SK-N-SH (cell line): ENCODE results near the gene RBM38. TPM values are rescaled to one million over a fixed set of nuclear protein-coding genes. Genes with fewer than 3 reads are reported as not detected.

ENCODE experiments used
- CTCF ChIA-PET: fragments of 300-600, 350-600 bp; formaldehyde crosslinking; extraction: SDS; loops from one replicate; lab custom pipeline; 2021; lab: Yijun Ruan, JAX
- POLR2A ChIA-PET: fragments of 350-600 bp; sonication (Branson Sonifier 250); formaldehyde crosslinking; extraction: SDS; loops from one replicate; lab custom pipeline; 2020; ENCODE audit warnings: antibody characterized with exemption, inconsistent platforms; lab: Yijun Ruan, JAX
- DNase-seq: peaks from one replicate; pipeline ENCODE4 v3.0.0; 2012
- H2AFZ ChIP-seq: fragments of 200-600 bp; sonication (generic); 2 replicates; pipeline ENCODE4 v1.8.1; 2016; ENCODE audit warnings: antibody characterized with exemption, mild to moderate bottlenecking, low read depth
- H3F3A ChIP-seq: fragments of 200-600 bp; sonication (generic); replicated peaks from 2 replicates; pipeline ENCODE3; 2016; ENCODE audit warnings: antibody characterized with exemption, mild to moderate bottlenecking; ENCODE audit not compliant: insufficient read depth
- H3K27ac ChIP-seq, 2 experiments: fragments of 200-500 bp in 1 of 2; fragments of 200-600 bp in 1 of 2; sonication (Bioruptor generic) in 1 of 2; sonication (generic), shearing (Covaris generic) in 1 of 2; 2 replicates each; pipeline versions ENCODE4 v1.5.1 to v1.6.1; 2014 to 2016; ENCODE audit warnings: low read depth in 2 of 2, inconsistent platforms in 1 of 2, low read length in 1 of 2, mild to moderate bottlenecking in 1 of 2, mixed read lengths in 1 of 2
- H3K27me3 ChIP-seq: fragments of 200-600 bp; sonication (generic), shearing (Covaris generic); 2 replicates; pipeline ENCODE4 v1.6.1; 2016; ENCODE audit warnings: mixed run types; ENCODE audit not compliant: insufficient read depth
- H3K36me3 ChIP-seq, 2 experiments: fragments of 200-500 bp in 1 of 2; fragments of 200-600 bp in 1 of 2; sonication (Bioruptor generic) in 1 of 2; sonication (generic) in 1 of 2; replicated peaks in 1 of 2; 2 replicates each; pipeline versions ENCODE3 to v1.5.1; 2014 to 2016; ENCODE audit warnings: low read length in 1 of 2, mild to moderate bottlenecking in 1 of 2; ENCODE audit not compliant: insufficient read depth in 2 of 2, control insufficient read depth in 1 of 2
- H3K4me1 ChIP-seq, 2 experiments: fragments of 200-500 bp in 1 of 2; fragments of 200-600 bp in 1 of 2; sonication (Bioruptor generic) in 1 of 2; sonication (generic), shearing (Covaris generic) in 1 of 2; 2 replicates each; pipeline versions ENCODE4 v1.5.1 to v1.6.1; 2014 to 2016; ENCODE audit warnings: low read depth in 1 of 2, low read length in 1 of 2, mixed run types in 1 of 2; ENCODE audit not compliant: insufficient read depth in 2 of 2, control insufficient read depth in 1 of 2
- H3K4me2 ChIP-seq: fragments of 200-600 bp; sonication (generic), shearing (Covaris generic); 2 replicates; pipeline ENCODE4 v1.6.1; 2017; ENCODE audit warnings: mixed run types
- H3K4me3 ChIP-seq, 2 experiments: fragments of 200-500 bp in 1 of 2; fragments of 200-600 bp in 1 of 2; sonication (Bioruptor generic) in 1 of 2; sonication (generic), shearing (Covaris generic) in 1 of 2; 2 replicates each; pipeline versions ENCODE4 v1.5.1 to v1.8.1; 2014 to 2016; ENCODE audit warnings: low read depth in 2 of 2, inconsistent platforms in 1 of 2, low read length in 1 of 2, mild to moderate bottlenecking in 1 of 2, mixed read lengths in 1 of 2, moderate library complexity in 1 of 2
- H3K79me2 ChIP-seq: fragments of 200-600 bp; sonication (generic); 2 replicates; pipeline ENCODE4 v1.8.1; 2017; ENCODE audit warnings: mild to moderate bottlenecking; ENCODE audit not compliant: insufficient read depth
- H3K9ac ChIP-seq: fragments of 200-600 bp; sonication (generic); 2 replicates; pipeline ENCODE4 v1.6.1; 2017; ENCODE audit warnings: mixed run types
- H3K9me2 ChIP-seq: fragments of 200-600 bp; sonication (generic); 2 replicates; pipeline ENCODE4 v1.6.1; 2017; ENCODE audit warnings: mixed run types
- H3K9me3 ChIP-seq: fragments of 200-600 bp; sonication (generic); 2 replicates; pipeline ENCODE4 v1.6.1; 2017; ENCODE audit warnings: mixed run types, mild to moderate bottlenecking, moderate library complexity
- H4K20me1 ChIP-seq: fragments of 200-600 bp; sonication (generic); 2 replicates; pipeline ENCODE4 v1.6.1; 2017; ENCODE audit warnings: mild to moderate bottlenecking, mixed run types; ENCODE audit not compliant: insufficient read depth
- CHD2 ChIP-seq: fragments of 150-350 bp; IDR thresholded peaks from 2 replicates; pipeline ENCODE4 v1.6.1; 2018; ENCODE audit warnings: low read length; ENCODE audit not compliant: partially characterized antibody
- EP300 ChIP-seq, 2 experiments: IDR thresholded peaks; 2 replicates each; pipeline versions ENCODE4 v1.4.0 to v1.6.1; 2012; ENCODE audit warnings: borderline replicate concordance in 1 of 2, low read depth in 1 of 2, low read length in 1 of 2
- FOSL2 ChIP-seq: IDR thresholded peaks from 2 replicates; pipeline ENCODE4 v1.4.0; 2012; ENCODE audit warnings: low read depth, mild to moderate bottlenecking, moderate library complexity, borderline replicate concordance
- GATA2 ChIP-seq: sonication (generic); formaldehyde crosslinking; IDR thresholded peaks from 2 replicates; pipeline ENCODE4 v1.5.0; 2020; ENCODE audit warnings: mild to moderate bottlenecking, missing genetic modification reagents
- JUND ChIP-seq: IDR thresholded peaks from 2 replicates; pipeline ENCODE4 v1.4.0; 2012
- MEF2A ChIP-seq: IDR thresholded peaks from 2 replicates; pipeline ENCODE4 v1.4.0; 2012; ENCODE audit warnings: low read depth, borderline replicate concordance
- NFIC ChIP-seq: IDR thresholded peaks from 2 replicates; pipeline ENCODE4 v1.4.0; 2012; ENCODE audit warnings: borderline replicate concordance
- PBX3 ChIP-seq: IDR thresholded peaks from 2 replicates; pipeline ENCODE4; 2012
- POLR2AphosphoS5 ChIP-seq: IDR thresholded peaks from 2 replicates; pipeline ENCODE4 v1.6.1; 2012; ENCODE audit warnings: low read depth, low read length
- RAD21 ChIP-seq: IDR thresholded peaks from 2 replicates; pipeline ENCODE4 v1.6.1; 2012; ENCODE audit warnings: mild to moderate bottlenecking, low read length
- RFX5 ChIP-seq: IDR thresholded peaks from 2 replicates; pipeline ENCODE4 v1.6.1; 2012; ENCODE audit warnings: mild to moderate bottlenecking, improper control_type of control experiment, low read length
- RXRA ChIP-seq: IDR thresholded peaks from 2 replicates; pipeline ENCODE4 v1.4.0; 2012; ENCODE audit warnings: low read depth, mild to moderate bottlenecking, borderline replicate concordance
- SMC3 ChIP-seq: IDR thresholded peaks from 2 replicates; pipeline ENCODE4 v1.6.1; 2012; ENCODE audit warnings: low read depth, low read length, improper control_type of control experiment
- TCF12 ChIP-seq: IDR thresholded peaks from 2 replicates; pipeline ENCODE4 v1.4.0; 2012
- TEAD4 ChIP-seq: IDR thresholded peaks from 2 replicates; pipeline ENCODE4 v1.4.0; 2012; ENCODE audit warnings: mild to moderate bottlenecking, borderline replicate concordance; ENCODE audit not compliant: insufficient read depth
- ZBTB33 ChIP-seq: IDR thresholded peaks from 2 replicates; pipeline ENCODE4 v1.4.0; 2012; ENCODE audit warnings: low read depth, borderline replicate concordance
- WGBS: methylation state at CpG from one replicate; pipeline ENCODE4 v1.1.6; 2017; ENCODE audit warnings: low lambda C conversion rate; 5-methylcytosine and 5-hydroxymethylcytosine counted together
- polyA plus RNA-seq, 3 experiments: library from polyadenylated mRNA; depleted of rRNA; stranded (reverse); fragments of >200 nt; gene quantifications; 2 replicates each; pipeline ENCODE4 v1.2.3, GENCODE V29; 2012
- TF ChIP-seq, protein P1 (sequence below): IDR thresholded peaks from 2 replicates; pipeline ENCODE4 v1.4.0; 2012; ENCODE audit warnings: low read depth

RBM38 gene
- polyA plus RNA-seq, 1 of the 3 experiments (the other 2 are of a cell fraction): 11.5 TPM

- H3K36me3 ChIP-seq: peaks cover 40 to 53% of the 10 kb centered on the region in 2 experiments
- H3K4me2 ChIP-seq: peak overlapping the region; percentile 35; the same call in 1 of the 2 replicates
- no peak overlapping the region for H3K27ac ChIP-seq
- peaks cover 10% of the 10 kb centered on the region for H3F3A ChIP-seq
- H2AFZ ChIP-seq: no peak overlapping the region
- no peak overlapping the region for H3K9ac ChIP-seq
- ChIA-PET CTCF (interaction anchor here (1.3 to 4.2 kb wide), 2 partner anchors 19 to 271 kb away, joined by 3 to 20 read pairs; no protein-coding TSS in a partner anchor), POLR2A (no interaction called here)
- no peaks in the 10 kb centered on the region for H3K4me1 ChIP-seq
- H3K4me3 ChIP-seq: no peak overlapping the region
- WGBS: 43% methylated on average over 6 of the region's 6 CpGs
- no peak for DNase-seq
- no peaks in the 10 kb centered on the region for H4K20me1 ChIP-seq
- H3K9me3 ChIP-seq: no peaks in the 10 kb centered on the region
- H3K79me2 ChIP-seq: peaks cover 30% of the 10 kb centered on the region
- no peaks in the 10 kb centered on the region for H3K9me2 ChIP-seq
- H3K27me3 ChIP-seq: no peaks in the 10 kb centered on the region
- TF ChIP-seq PBX3 (peak; percentile 79), TEAD4 (no peak), FOSL2 (peak; percentile 86; the same call in 1 of the 2 replicates), NFIC (peak; percentile 60), TCF12 (peak; percentile 43; the same call in 1 of the 2 replicates), JUND (peak; percentile 68)
Measured at GRCh38 chr20:57361517-57361916, 29.7 kb upstream of the RBM38 start.

DNA sequence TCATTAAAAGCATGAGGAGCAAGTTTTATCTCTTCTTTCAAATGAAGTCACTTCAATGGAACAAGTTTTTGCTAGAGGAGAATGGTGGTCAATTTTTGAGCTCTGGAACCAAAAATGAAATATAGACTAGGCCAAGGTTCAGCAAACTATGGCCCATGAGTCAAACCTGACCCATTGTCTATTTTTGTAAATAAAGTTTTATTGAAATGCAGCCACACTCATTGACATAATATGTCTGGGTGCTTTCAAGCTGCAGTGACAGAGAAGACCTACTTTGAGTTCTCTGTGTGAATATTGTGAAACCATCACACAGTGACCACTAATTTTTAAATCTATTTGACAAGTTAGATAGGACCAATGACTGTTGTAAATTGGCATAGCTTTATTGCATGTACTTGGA, 26.7 kb upstream of the RBM38 start:
- Histone ChIP-seq H3K4me2 (no peak overlapping the region), H3K79me2 (peaks cover 30% of the 10 kb centered on the region), H3K36me3 (peaks cover 60 to 64% of the 10 kb centered on the region in 2 experiments), H4K20me1 (no peaks in the 10 kb centered on the region)
- no peak for TF ChIP-seq ZBTB33
- TF ChIP-seq GATA2: no peak
- TF ChIP-seq, all 33 proteins: peak for 0
- Histone ChIP-seq H2AFZ (no peak overlapping the region), H3K27ac (no peak overlapping the region), H3K27me3 (no peaks in the 10 kb centered on the region), H3K4me3 (no peak overlapping the region), H3F3A (peaks cover 10% of the 10 kb centered on the region), H3K4me1 (no peaks in the 10 kb centered on the region), H3K9ac (no peak overlapping the region), H3K9me3 (no peaks in the 10 kb centered on the region), H3K9me2 (no peaks in the 10 kb centered on the region)
- CTCF ChIA-PET: interaction anchor here (0.9 kb wide), 1 partner anchor 134 kb away, joined by 3 read pairs; no protein-coding TSS in a partner anchor
- no peak for DNase-seq
- POLR2A ChIA-PET: no interaction called here

GRCh38 chr20:57369596-57369995, 21.6 kb upstream of the RBM38 start:
- no peak for DNase-seq
- Histone ChIP-seq H3F3A (no peaks in the 10 kb centered on the region), H3K4me3 (no peak overlapping the region), H4K20me1 (no peaks in the 10 kb centered on the region), H2AFZ (no peak overlapping the region), H3K27ac (no peak overlapping the region), H3K9ac (no peak overlapping the region), H3K79me2 (0 out of 2 replicates have a peak, but pooled peaks cover 3% of the 10 kb centered on the region), H3K36me3 (peaks cover 50 to 89% of the 10 kb centered on the region in 2 experiments), H3K4me2 (no peak overlapping the region), H3K9me3 (no peaks in the 10 kb centered on the region), H3K27me3 (no peaks in the 10 kb centered on the region), H3K4me1 (no peaks in the 10 kb centered on the region), H3K9me2 (no peaks in the 10 kb centered on the region)
- CTCF ChIA-PET: interaction anchor here (1.7 to 2.0 kb wide), 2 partner anchors 18 to 126 kb away, joined by 4 to 8 read pairs; partner anchors contain the start of gene RAE1
- no peak for TF ChIP-seq RAD21
- TF ChIP-seq FOSL2: no peak
- TF ChIP-seq JUND: no peak
- no peak for TF ChIP-seq TEAD4
- TF ChIP-seq EP300 (IDR thresholded peaks at IDR 0.05; ENCODE audit: borderline replicate concordance in 1 of 2, low read depth in 1 of 2, low read length in 1 of 2): no peak
- TF ChIP-seq CHD2: no peak
- TF ChIP-seq RXRA: no peak
- TF ChIP-seq MEF2A: no peak
- no peak for TF ChIP-seq TCF12
- no peak for TF ChIP-seq RFX5
- no peak for TF ChIP-seq NFIC
- TF ChIP-seq POLR2AphosphoS5: no peak
- TF ChIP-seq, protein P1, sequence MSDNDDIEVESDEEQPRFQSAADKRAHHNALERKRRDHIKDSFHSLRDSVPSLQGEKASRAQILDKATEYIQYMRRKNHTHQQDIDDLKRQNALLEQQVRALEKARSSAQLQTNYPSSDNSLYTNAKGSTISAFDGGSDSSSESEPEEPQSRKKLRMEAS: no peak
- TF ChIP-seq SMC3: no peak
- 83% methylated on average over 3 of the region's 3 CpGs for WGBS
- POLR2A ChIA-PET: no interaction called here
